ENCODE results near the gene ADARB2. TPM values are rescaled to one million over a fixed set of nuclear protein-coding genes. Genes with fewer than 3 reads are reported as not detected.

ADARB2 gene
- total RNA-seq, 2 experiments from 2014 or later: 0.63 to 0.99 TPM

DNA sequence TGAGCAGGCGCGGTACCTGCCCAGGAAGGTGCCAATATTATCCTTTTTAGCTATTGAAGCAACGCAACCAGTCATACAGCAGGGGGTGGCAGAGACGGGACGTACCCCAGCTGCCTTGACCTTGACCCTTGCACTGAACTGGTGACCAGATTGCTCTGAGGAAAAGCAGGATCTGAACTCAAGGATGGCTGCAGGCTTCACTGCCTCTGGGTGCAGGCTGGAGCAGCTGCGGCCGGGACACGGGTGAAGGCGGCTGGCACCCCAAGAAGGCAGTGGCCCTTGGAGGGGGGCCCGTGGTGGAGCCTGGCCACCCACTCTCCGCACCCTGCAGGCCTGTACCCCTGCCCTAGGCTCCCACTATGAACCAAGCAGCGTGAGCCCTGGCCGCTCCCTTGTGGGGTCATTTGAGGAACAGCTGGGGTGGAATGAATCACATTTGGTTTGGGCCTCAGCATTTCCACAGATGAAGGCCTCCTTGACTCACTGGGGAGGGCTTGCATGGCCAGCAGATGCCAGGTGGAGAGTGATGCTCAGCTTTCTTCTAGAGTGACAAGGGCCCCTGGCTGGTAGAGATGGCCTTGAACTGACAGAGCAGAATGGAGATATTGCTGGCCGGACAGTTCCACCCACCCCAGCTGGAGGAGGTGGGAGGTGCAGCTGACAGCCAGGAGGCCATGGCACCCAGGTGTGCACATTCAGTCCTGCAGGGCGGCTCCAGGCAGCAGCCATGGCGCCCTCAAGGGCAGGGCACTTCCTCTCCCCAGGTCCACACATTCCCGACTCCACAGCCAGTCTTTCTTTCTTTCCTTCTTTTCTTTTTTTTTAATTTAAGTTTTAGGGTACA is 462.4 kb downstream of the ADARB2 start:
- ChIA-PET POLR2A (no interaction called here), CTCF (no interaction called here)
- peak; percentile 12 for DNase-seq
- Mint-ChIP-seq H3K36me3 (ENCODE audit: low read depth) (no peaks in the 10 kb centered on the region), H3K9me3 (ENCODE audit: insufficient read depth) (no peaks in the 10 kb centered on the region), H3K4me1 (ENCODE audit: low read depth) (no peaks in the 10 kb centered on the region), H3K27ac (no peak overlapping the region), H3K27me3 (ENCODE audit: low read depth) (peaks cover 4% of the 10 kb centered on the region), H3K4me3 (no peak overlapping the region)
- ATAC-seq: no peak

DNA sequence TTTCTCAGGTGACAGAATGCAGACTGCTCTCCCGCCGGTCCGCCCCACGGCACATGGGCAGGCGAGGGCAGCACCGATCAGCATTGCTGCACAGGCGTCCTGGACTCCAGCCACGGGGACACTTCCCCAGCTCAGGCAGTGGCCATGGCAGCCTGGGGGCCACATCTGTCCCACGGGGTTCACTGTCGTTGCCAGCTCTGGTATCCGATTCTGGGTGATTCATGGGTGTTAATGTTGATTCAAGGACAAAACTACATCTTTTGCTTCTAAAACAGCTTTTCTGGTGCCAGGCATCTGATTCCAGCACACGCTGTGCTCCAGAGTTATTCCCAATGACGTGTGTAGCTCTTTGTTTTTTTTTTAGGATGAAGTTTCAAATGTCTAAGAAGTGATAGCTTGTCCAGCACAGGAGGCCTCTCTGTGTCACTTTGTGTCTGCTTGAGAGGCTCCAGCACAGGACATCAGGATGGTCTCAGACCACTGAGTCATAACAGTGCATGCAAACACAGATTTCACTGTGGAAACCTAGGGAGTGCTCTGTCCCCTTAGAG is 463.1 kb downstream of the ADARB2 start:
- Mint-ChIP-seq H3K27ac (no peak overlapping the region), H3K27me3 (ENCODE audit: low read depth) (peaks cover 7% of the 10 kb centered on the region), H3K4me3 (no peak overlapping the region), H3K9me3 (ENCODE audit: insufficient read depth) (no peaks in the 10 kb centered on the region), H3K4me1 (ENCODE audit: low read depth) (no peaks in the 10 kb centered on the region), H3K36me3 (ENCODE audit: low read depth) (no peaks in the 10 kb centered on the region)
- DNase-seq (peak; percentile 14), ATAC-seq (no peak)
- POLR2A ChIA-PET: no interaction called here
- CTCF ChIA-PET: no interaction called here

DNA sequence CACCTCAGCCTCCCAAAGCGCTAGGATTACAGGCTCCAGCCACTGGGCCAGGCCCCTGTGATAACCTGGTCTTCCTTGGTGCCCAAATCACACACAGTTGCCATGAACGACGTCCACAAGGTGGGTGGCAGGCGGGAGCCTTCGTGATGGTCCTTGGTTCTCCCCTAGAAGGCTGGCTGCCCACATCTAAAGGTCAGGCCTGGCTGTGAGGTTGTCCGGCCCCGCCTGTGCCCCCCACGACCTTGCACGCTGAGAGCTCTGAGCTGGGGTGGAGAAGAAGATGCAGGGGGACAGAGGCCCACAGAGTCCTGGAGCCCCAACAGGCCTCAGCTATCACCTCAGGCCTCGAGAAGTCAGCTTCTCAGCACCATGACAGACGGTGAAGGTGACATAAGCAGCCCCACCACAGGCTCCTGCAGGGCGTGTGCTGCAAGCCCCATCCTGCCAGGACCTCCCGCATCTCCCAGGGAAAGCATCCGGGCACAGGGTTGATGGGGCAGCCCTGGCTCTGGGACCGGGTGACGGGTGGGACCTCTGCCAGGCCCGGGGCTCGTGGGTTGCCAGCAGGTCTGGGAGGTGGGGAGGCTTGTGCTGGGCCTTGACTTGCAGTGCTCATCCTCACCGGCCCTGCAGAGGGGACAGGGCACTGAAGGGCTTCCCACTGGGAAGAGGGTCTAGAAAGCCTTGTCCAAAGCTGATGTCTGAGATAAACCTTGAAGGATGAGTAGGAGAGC is 463.8 kb downstream of the ADARB2 start:
- no peaks in the 10 kb centered on the region for H3K36me3 Mint-ChIP-seq (ENCODE audit: low read depth)
- ATAC-seq: no peak
- DNase-seq: peak; percentile 11
- H3K9me3 Mint-ChIP-seq (ENCODE audit: insufficient read depth): no peaks in the 10 kb centered on the region
- H3K27me3 Mint-ChIP-seq (ENCODE audit: low read depth): peaks cover 7% of the 10 kb centered on the region
- no peak overlapping the region for H3K4me3 Mint-ChIP-seq
- ChIA-PET POLR2A (no interaction called here), CTCF (no interaction called here)
- no peak overlapping the region for H3K27ac Mint-ChIP-seq
- H3K4me1 Mint-ChIP-seq (ENCODE audit: low read depth): no peaks in the 10 kb centered on the region

DNA sequence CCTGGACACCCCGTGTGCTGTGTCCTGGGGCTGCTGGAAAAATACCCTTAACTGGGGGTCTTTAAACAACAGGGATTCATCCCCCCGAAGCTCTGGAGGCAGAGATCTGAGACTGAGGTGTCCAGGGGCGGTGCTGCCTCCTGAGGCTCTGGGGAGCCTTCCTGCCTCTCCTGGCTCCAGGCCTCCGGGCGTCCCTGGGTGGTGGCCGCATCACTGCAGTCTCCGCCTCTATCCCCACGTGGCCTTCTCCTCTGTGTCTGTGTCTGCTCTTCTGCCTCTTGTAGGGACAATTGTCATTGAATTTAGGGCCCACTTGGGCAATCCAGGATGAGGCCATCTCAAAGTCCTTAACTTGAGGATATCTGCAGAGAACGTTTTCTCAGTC is 464.6 kb downstream of the ADARB2 start:
- Mint-ChIP-seq H3K27me3 (ENCODE audit: low read depth) (peaks cover 8% of the 10 kb centered on the region), H3K4me1 (ENCODE audit: low read depth) (no peaks in the 10 kb centered on the region), H3K27ac (no peak overlapping the region), H3K9me3 (ENCODE audit: insufficient read depth) (no peaks in the 10 kb centered on the region), H3K4me3 (no peak overlapping the region), H3K36me3 (ENCODE audit: low read depth) (no peaks in the 10 kb centered on the region)
- DNase-seq (peak; percentile 9), ATAC-seq (no peak)
- ChIA-PET CTCF (no interaction called here), POLR2A (no interaction called here)

DNA sequence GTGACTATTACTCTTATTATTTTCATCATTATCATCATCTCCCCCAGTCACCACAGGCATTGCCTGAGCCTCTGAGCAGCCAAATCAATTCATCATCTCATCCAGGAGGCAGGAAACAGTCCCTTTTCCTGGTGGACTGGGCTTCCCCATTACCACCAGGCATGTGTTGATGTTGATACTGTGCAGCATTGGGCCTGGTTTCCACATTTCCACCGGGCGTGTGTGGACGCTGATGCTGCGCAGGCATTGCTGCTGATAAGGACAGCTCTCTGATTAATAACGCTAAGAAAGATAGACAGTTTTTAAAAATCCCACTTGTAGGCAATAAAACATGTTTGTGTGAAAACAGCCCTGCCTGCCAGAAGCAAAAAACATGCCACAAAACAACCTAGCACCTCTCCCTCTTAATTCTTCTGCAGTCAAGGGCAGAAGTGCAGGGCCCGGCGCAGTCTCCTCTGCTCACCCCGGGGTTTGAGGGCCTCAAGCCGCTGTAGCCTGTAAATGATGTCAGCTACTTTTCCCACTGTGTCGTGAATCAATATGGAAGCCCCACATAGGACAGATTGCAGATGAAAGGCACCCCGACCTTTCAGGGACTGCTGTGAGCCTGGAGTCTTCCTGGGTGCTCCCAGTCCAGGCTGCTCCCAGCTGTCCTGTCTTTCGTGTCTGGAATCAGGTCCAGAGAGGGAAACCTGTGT is 465.1 kb downstream of the ADARB2 start:
- no peak for ATAC-seq
- ChIA-PET CTCF (no interaction called here), POLR2A (no interaction called here)
- Mint-ChIP-seq H3K27ac (no peak overlapping the region), H3K36me3 (ENCODE audit: low read depth) (no peaks in the 10 kb centered on the region), H3K4me3 (no peak overlapping the region), H3K4me1 (ENCODE audit: low read depth) (no peaks in the 10 kb centered on the region), H3K9me3 (ENCODE audit: insufficient read depth) (no peaks in the 10 kb centered on the region), H3K27me3 (ENCODE audit: low read depth) (peaks cover 10% of the 10 kb centered on the region)
- peak; percentile 5 for DNase-seq

DNA sequence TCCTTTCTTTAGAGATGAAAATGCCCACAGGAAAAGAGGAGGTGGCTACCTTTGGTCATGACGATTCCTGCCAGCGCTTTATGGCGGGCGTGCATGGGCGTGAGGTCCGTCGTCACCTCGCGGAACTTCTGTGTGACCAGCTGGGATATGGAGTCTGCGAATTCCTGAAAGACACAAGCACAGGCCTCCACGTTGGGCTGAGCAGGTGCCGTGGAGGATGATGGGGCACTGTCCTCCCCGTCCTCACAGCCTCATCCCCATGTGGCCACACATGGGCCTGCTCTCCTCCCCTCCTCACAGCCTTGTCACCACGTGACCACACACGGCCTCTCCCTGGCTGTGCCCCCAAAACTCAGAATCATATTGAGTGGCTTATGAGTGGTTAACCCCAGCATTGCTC is 466.4 kb downstream of the ADARB2 start:
- ATAC-seq: no peak

DNA sequence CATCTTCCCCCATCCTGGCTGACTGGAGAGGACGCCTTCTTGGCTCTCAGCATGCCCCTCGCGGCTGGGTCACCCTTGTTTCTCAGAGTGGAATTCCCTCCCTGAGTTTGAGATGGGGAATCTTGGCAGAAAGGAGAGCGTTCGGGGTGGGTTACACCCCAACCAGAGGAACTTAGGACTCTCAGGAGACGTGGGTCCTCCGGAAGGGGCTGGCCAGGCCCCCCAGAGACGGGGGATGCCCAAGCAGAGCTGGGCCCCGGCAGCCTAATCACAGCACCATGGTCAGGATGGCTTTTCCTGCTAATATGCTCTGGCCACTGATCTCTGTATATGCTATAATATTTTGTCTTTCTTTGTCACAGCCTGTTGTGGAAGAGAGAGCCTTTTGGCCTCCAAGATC is 466.8 kb downstream of the ADARB2 start:
- H3K9me3 Mint-ChIP-seq (ENCODE audit: insufficient read depth): no peaks in the 10 kb centered on the region
- H3K4me1 Mint-ChIP-seq (ENCODE audit: low read depth): no peaks in the 10 kb centered on the region
- POLR2A ChIA-PET: no interaction called here
- no peak overlapping the region for H3K27ac Mint-ChIP-seq
- no peak overlapping the region for H3K4me3 Mint-ChIP-seq
- DNase-seq (no peak), ATAC-seq (no peak)
- H3K36me3 Mint-ChIP-seq (ENCODE audit: low read depth): no peaks in the 10 kb centered on the region
- peaks cover 7% of the 10 kb centered on the region for H3K27me3 Mint-ChIP-seq (ENCODE audit: low read depth)
- CTCF ChIA-PET: no interaction called here

More for the DNA sequence above, 466.4 kb downstream of the ADARB2 start:
- POLR2A ChIA-PET: no interaction called here
- no peaks in the 10 kb centered on the region for H3K9me3 Mint-ChIP-seq (ENCODE audit: insufficient read depth)
- no peaks in the 10 kb centered on the region for H3K4me1 Mint-ChIP-seq (ENCODE audit: low read depth)
- no peak overlapping the region for H3K27ac Mint-ChIP-seq
- CTCF ChIA-PET: no interaction called here
- H3K36me3 Mint-ChIP-seq (ENCODE audit: low read depth): no peaks in the 10 kb centered on the region
- peaks cover 7% of the 10 kb centered on the region for H3K27me3 Mint-ChIP-seq (ENCODE audit: low read depth)
- peak; percentile 6 for DNase-seq
- no peak overlapping the region for H3K4me3 Mint-ChIP-seq

DNA sequence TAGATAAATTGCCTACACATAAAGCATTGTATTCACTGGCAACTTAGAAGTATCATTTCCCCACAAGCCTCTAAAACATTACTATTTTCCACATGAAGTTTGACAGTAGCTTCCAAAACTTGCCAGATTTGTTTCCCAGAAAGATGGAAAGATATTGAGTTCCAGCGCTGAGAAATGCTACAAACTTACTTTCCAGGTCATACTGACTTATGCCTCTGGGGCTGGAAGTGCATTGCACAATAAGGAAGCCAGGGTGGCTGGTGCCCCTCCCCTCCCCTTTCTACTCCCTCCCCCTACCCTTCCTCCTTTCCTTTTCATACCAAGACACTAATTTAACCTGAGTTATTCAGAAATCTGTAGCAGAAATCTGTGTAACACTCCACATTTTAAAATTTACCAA is 468.5 kb downstream of the ADARB2 start:
- Mint-ChIP-seq H3K36me3 (ENCODE audit: low read depth) (no peaks in the 10 kb centered on the region), H3K9me3 (ENCODE audit: insufficient read depth) (no peaks in the 10 kb centered on the region), H3K27ac (no peak overlapping the region), H3K27me3 (ENCODE audit: low read depth) (peaks cover 12% of the 10 kb centered on the region), H3K4me3 (no peak overlapping the region), H3K4me1 (ENCODE audit: low read depth) (no peaks in the 10 kb centered on the region)
- ChIA-PET CTCF (no interaction called here), POLR2A (no interaction called here)
- DNase-seq (no peak), ATAC-seq (no peak)

DNA sequence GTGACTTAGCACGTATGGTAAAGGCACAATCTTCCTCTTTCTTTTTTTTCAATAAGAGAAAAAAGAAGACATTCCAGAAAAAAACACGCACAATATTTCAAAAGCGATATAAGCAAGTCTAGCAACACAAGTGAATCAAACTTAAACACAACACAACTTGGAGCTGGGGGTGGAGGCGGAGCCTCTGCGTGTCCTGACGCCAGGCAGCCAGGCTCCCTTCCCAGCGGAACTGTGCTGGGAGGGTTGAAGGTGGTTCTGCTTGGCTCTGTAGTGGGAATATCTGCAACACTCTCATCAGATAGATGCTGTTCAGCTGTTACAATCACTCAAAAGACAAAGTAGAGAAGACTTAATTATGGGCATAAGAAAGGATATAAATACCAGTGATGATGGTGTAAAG is 469.8 kb downstream of the ADARB2 start:
- ATAC-seq (no peak), DNase-seq (peak; percentile 8)
- Mint-ChIP-seq H3K4me1 (ENCODE audit: low read depth) (no peaks in the 10 kb centered on the region), H3K27me3 (ENCODE audit: low read depth) (peaks cover 12% of the 10 kb centered on the region), H3K36me3 (ENCODE audit: low read depth) (no peaks in the 10 kb centered on the region), H3K9me3 (ENCODE audit: insufficient read depth) (peaks cover under 1% of the 10 kb centered on the region), H3K27ac (no peak overlapping the region), H3K4me3 (no peak overlapping the region)
- POLR2A ChIA-PET: no interaction called here
- CTCF ChIA-PET: no interaction called here

DNA sequence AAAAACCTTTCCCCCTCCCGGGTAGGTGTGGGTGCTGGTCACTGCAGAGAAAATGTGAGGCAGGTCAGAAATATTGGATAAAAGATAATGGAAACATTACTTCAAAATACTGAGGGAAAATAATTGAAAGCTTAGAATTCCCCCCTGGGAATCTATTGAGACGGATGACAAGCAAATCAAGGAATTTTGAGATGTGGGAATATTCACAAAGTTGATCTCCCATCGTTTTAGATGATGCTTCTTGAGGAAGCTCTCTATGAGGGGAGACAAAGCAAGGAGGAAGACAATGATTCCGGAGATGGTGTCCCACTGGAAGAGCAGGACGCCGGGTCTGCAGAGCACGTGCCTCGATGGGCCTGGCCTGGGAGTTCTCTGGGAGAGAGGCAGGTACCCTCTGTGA is 470.2 kb downstream of the ADARB2 start:
- ChIA-PET POLR2A (no interaction called here), CTCF (no interaction called here)
- peaks cover 14% of the 10 kb centered on the region for H3K27me3 Mint-ChIP-seq (ENCODE audit: low read depth)
- H3K9me3 Mint-ChIP-seq (ENCODE audit: insufficient read depth): peaks cover 3% of the 10 kb centered on the region
- DNase-seq (peak; percentile 4), ATAC-seq (no peak)
- no peak overlapping the region for H3K4me3 Mint-ChIP-seq
- no peak overlapping the region for H3K27ac Mint-ChIP-seq
- H3K36me3 Mint-ChIP-seq (ENCODE audit: low read depth): no peaks in the 10 kb centered on the region
- no peaks in the 10 kb centered on the region for H3K4me1 Mint-ChIP-seq (ENCODE audit: low read depth)

DNA sequence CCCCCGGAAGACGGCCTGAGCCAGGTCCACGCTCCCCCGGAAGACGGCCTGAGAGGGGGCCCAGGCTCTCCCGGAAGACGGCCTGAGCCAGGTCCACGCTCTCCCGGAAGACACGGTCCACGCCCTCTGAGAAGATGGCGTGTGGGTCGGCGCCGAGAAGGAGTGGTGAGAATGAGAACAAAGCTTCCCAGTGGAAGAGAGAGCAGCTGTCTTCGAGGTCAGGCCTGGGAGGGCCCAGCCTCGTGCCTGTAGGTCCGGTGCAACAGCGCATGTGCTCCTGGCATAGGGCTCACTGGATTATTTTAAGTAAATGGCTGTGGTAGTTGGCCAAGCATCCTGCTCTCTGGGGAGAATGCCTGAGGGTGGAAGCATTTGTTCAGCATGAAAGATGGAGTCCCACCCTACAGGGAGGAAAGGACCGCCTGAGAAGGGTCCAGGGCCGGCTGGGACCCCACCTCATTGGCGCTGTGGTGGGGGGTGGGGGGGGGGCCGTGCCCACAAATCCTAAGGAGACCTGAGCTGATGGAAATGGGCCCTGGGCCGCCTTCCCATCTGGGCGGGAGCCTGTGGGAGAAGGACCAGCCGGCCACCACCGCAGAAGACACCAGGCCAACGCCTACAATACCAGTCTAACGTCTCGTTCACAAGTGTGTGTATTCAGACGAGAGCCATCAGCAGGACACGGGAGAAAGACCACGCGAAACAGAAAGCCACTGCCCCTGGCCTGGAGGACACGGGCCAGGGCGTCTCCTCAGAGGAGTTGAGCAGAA is 471.1 kb downstream of the ADARB2 start:
- Mint-ChIP-seq H3K9me3 (ENCODE audit: insufficient read depth) (peaks cover 3% of the 10 kb centered on the region), H3K27me3 (ENCODE audit: low read depth) (peaks cover 14% of the 10 kb centered on the region), H3K27ac (no peak overlapping the region), H3K36me3 (ENCODE audit: low read depth) (no peaks in the 10 kb centered on the region), H3K4me3 (no peak overlapping the region), H3K4me1 (ENCODE audit: low read depth) (no peaks in the 10 kb centered on the region)
- ChIA-PET CTCF (no interaction called here), POLR2A (no interaction called here)
- ATAC-seq (no peak), DNase-seq (peak; percentile 17)
